Panc1 (cell line): ENCODE data around the gene ITPRIPL1. TPM values are rescaled to one million over a fixed set of nuclear protein-coding genes. Genes with fewer than 3 reads are reported as not detected.

ENCODE experiments used
- ATAC-seq: fragments of 200-7000 bp; cut with Tn5 transposase; 2 replicates; pipeline ENCODE4 v1.9.1; 2020; ENCODE audit warnings: mild to moderate bottlenecking, moderate library complexity
- BruUV-seq: library from RNA; stranded (reverse); fragments of 400-500 nt; replicated peaks from 2 replicates; lab custom pipeline; 2021; lab: Mats Ljungman, UMichigan
- CTCF ChIA-PET: fragments of 300-600 bp; sonication (Branson Sonifier 250); formaldehyde crosslinking; loops from one replicate; lab custom pipeline; 2022; ENCODE audit warnings: antibody characterized with exemption; lab: Charles Lee
- POLR2A ChIA-PET: fragments of 300-600 bp; sonication (Branson Sonifier 250); formaldehyde crosslinking; loops from one replicate; lab custom pipeline; 2022; ENCODE audit warnings: antibody characterized with exemption; lab: Charles Lee
- DNase-seq: peaks from one replicate; pipeline ENCODE4 v3.0.0-alpha.2; 2010; ENCODE audit warnings: low read depth, low spot score
- H3K27ac ChIP-seq: 2 replicates; pipeline ENCODE4 v1.5.1; 2011; ENCODE audit warnings: mild to moderate bottlenecking, low read length, inconsistent platforms
- H3K27me3 ChIP-seq: fragments of 200-500 bp; sonication (Bioruptor generic); 2 replicates; pipeline ENCODE4 v1.6.0; 2014; ENCODE audit warnings: low read length, inconsistent platforms; ENCODE audit not compliant: control insufficient read depth, insufficient read depth
- H3K36me3 ChIP-seq: fragments of 200-500 bp; sonication (Bioruptor generic); 2 replicates; pipeline ENCODE4 v1.5.1; 2014; ENCODE audit warnings: inconsistent platforms, mild to moderate bottlenecking, low read length, moderate library complexity; ENCODE audit not compliant: control insufficient read depth, insufficient read depth
- H3K4me1 ChIP-seq: 2 replicates; pipeline ENCODE4 v1.5.1; 2011; ENCODE audit warnings: inconsistent platforms, mild to moderate bottlenecking, low read length, moderate library complexity; ENCODE audit not compliant: control insufficient read depth, insufficient read depth
- H3K4me3 ChIP-seq, 2 experiments: 2 replicates each; pipeline ENCODE4 v1.5.1; 2011 to 2012; ENCODE audit warnings: low read depth in 2 of 2, low read length in 2 of 2, mild to moderate bottlenecking in 2 of 2, inconsistent platforms in 1 of 2, moderate library complexity in 1 of 2
- H3K9me3 ChIP-seq: fragments of 200-500 bp; sonication (Bioruptor generic); 2 replicates; pipeline ENCODE4 v1.5.1; 2014; ENCODE audit warnings: low read depth, mild to moderate bottlenecking, inconsistent platforms, low read length, moderate library complexity; ENCODE audit not compliant: control insufficient read depth, insufficient read depth
- CTCF ChIP-seq: fragments of 450-650 bp; IDR thresholded peaks from 2 replicates; pipeline ENCODE4 v1.5.1; 2017; ENCODE audit warnings: mild to moderate bottlenecking
- POLR2AphosphoS5 ChIP-seq: IDR thresholded peaks from 2 replicates; pipeline ENCODE4 v1.6.1; 2012; ENCODE audit warnings: mild to moderate bottlenecking, low read depth, low read length, moderate library complexity
- SIN3A ChIP-seq: IDR thresholded peaks from 2 replicates; pipeline ENCODE4 v1.6.1; 2012; ENCODE audit warnings: low read depth, mild to moderate bottlenecking, low read length, moderate library complexity, borderline replicate concordance; ENCODE audit not compliant: insufficient read depth
- TCF7L2 ChIP-seq: IDR thresholded peaks from 2 replicates; pipeline ENCODE4 v1.6.1; 2011; ENCODE audit warnings: mild to moderate bottlenecking, low read depth, low read length, inconsistent platforms
- in situ Hi-C: cut with HindIII; loops from 2 replicates; pipeline ENCODE4 v1.10.0; 2016; ENCODE audit warnings: low sequenced_read_pairs, low pct_unique_long_range_greater_than_20kb
- intact Hi-C: fragments of 100-400 bp; cut with micrococcal nuclease; formaldehyde crosslinking; loops from one replicate; pipeline ENCODE4 v1.10.0; 2022; ENCODE audit not compliant: unreplicated experiment
- total RNA-seq: library from RNA; stranded (reverse); gene quantifications from one replicate; pipeline ENCODE4 v1.2.1, GENCODE V29; 2021; ENCODE audit not compliant: unreplicated experiment
- TF ChIP-seq, protein P1 (sequence below), 2 experiments: IDR thresholded peaks; 2 replicates each; pipeline ENCODE4 v1.6.1; 2011 to 2012; ENCODE audit warnings: low read depth in 2 of 2, control low read depth in 1 of 2, low read length in 1 of 2, mild to moderate bottlenecking in 1 of 2, moderate library complexity in 1 of 2; ENCODE audit not compliant: insufficient read depth in 1 of 2

ITPRIPL1 gene
- total RNA-seq, 1 experiment from 2014 or later, result 12.2 TPM

DNA sequence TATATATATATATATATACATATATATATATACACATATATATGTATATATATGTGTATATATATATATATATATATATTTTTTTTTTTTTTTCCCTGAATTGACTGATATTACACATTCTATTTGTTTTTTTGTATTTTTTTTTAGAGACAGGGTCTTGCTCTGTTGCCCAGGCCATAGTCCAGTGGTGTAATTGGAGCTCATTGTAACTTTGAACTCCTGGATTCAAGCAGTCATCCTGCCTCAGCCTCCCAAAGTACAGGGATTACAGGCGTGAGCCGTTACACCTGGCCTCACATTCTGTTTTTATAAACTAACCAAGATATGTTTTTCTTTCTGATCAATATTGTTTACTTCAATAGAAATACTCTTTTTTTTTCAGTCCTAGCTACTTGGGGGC is 36.6 kb downstream of the ITPRIPL1 start:
- intact Hi-C loops (loop anchor here (10.0 kb wide), 1 partner anchor 143 kb away; the partner anchor contains the start of gene NEURL3), in situ Hi-C loops (no loop called here)
- Histone ChIP-seq H3K27ac (no peak overlapping the region), H3K9me3 (no peaks in the 10 kb centered on the region), H3K36me3 (peaks cover 13% of the 10 kb centered on the region), H3K4me1 (no peaks in the 10 kb centered on the region), H3K4me3 (no peak overlapping the region), H3K27me3 (no peaks in the 10 kb centered on the region)
- no TSS peak for BruUV-seq
- no peak for DNase-seq
- CTCF ChIA-PET, result no interaction called here
- POLR2A ChIA-PET, result no interaction called here
- TF ChIP-seq SIN3A (no peak), TCF7L2 (no peak), POLR2AphosphoS5 (no peak), CTCF (no peak)
- TF ChIP-seq, protein P1, sequence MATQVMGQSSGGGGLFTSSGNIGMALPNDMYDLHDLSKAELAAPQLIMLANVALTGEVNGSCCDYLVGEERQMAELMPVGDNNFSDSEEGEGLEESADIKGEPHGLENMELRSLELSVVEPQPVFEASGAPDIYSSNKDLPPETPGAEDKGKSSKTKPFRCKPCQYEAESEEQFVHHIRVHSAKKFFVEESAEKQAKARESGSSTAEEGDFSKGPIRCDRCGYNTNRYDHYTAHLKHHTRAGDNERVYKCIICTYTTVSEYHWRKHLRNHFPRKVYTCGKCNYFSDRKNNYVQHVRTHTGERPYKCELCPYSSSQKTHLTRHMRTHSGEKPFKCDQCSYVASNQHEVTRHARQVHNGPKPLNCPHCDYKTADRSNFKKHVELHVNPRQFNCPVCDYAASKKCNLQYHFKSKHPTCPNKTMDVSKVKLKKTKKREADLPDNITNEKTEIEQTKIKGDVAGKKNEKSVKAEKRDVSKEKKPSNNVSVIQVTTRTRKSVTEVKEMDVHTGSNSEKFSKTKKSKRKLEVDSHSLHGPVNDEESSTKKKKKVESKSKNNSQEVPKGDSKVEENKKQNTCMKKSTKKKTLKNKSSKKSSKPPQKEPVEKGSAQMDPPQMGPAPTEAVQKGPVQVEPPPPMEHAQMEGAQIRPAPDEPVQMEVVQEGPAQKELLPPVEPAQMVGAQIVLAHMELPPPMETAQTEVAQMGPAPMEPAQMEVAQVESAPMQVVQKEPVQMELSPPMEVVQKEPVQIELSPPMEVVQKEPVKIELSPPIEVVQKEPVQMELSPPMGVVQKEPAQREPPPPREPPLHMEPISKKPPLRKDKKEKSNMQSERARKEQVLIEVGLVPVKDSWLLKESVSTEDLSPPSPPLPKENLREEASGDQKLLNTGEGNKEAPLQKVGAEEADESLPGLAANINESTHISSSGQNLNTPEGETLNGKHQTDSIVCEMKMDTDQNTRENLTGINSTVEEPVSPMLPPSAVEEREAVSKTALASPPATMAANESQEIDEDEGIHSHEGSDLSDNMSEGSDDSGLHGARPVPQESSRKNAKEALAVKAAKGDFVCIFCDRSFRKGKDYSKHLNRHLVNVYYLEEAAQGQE (IDR thresholded peaks at IDR 0.05; ENCODE audit: insufficient read depth in 1 of 2, low read depth in 2 of 2, low read length in 1 of 2), result no peak
- ATAC-seq, result no peak

GRCh38 chr2:96369186-96369585 is 44.1 kb downstream of the ITPRIPL1 start:
- DNase-seq (no peak), ATAC-seq (no peak)
- BruUV-seq, result no TSS peak
- TF ChIP-seq POLR2AphosphoS5, result no peak
- no peak for TF ChIP-seq CTCF
- TF ChIP-seq, protein P1 (IDR thresholded peaks at IDR 0.05; ENCODE audit: insufficient read depth in 1 of 2, low read depth in 2 of 2, low read length in 1 of 2), result no peak
- TF ChIP-seq TCF7L2, result no peak
- no peak for TF ChIP-seq SIN3A
- no peak overlapping the region for H3K27ac ChIP-seq
- H3K27me3 ChIP-seq, result no peaks in the 10 kb centered on the region
- no peaks in the 10 kb centered on the region for H3K9me3 ChIP-seq
- intact Hi-C loops (loop anchor here (10.0 kb wide), 1 partner anchor 136 kb away; the partner anchor contains the start of gene NEURL3), in situ Hi-C loops (no loop called here)
- ChIA-PET POLR2A (interaction anchor here (0.6 kb wide), 1 partner anchor 47 kb away, joined by 6 read pairs; no protein-coding TSS in a partner anchor), CTCF (no interaction called here)
- H3K4me3 ChIP-seq, result no peak overlapping the region
- H3K4me1 ChIP-seq, result no peaks in the 10 kb centered on the region
- peaks cover 20% of the 10 kb centered on the region for H3K36me3 ChIP-seq
